Kidney (tissue), 14 donors: ENCODE measurements around the gene GRM7. TPM values are rescaled to one million over a fixed set of nuclear protein-coding genes. Genes with fewer than 3 reads are reported as not detected.

Source experiments
- DNase-seq, 5 donors: peaks; one replicate each; pipeline ENCODE4 v3.0.0-alpha.2; 2013 to 2020
- FAIRE-seq: peaks from 2 replicates; lab custom pipeline; 2012; peaks lifted over from hg19 to GRCh38; lab: Jason Lieb, UNC
- H3K27ac ChIP-seq, 2 donors: one replicate each; pipeline ENCODE4 v1.7.0; 2013; ENCODE audit warnings: low read depth in 2 of 2, low read length in 2 of 2, inconsistent platforms in 1 of 2
- H3K27me3 ChIP-seq: one replicate; pipeline ENCODE4 v1.7.1; 2013; ENCODE audit warnings: low read length, inconsistent platforms; ENCODE audit not compliant: control insufficient read depth, insufficient read depth
- H3K36me3 ChIP-seq, 3 donors: one replicate each; pipeline versions ENCODE4 v1.7.0 to v1.7.1; 2013; ENCODE audit warnings: low read length in 3 of 3, control low read depth in 1 of 3, inconsistent platforms in 1 of 3; ENCODE audit not compliant: insufficient read depth in 3 of 3, control insufficient read depth in 2 of 3
- H3K4me1 ChIP-seq, 3 donors: one replicate each; pipeline versions ENCODE4 v1.7.0 to v1.7.1; 2013; ENCODE audit warnings: low read length in 3 of 3, inconsistent platforms in 1 of 3, low read depth in 1 of 3; ENCODE audit not compliant: control insufficient read depth in 2 of 3, insufficient read depth in 2 of 3
- H3K4me3 ChIP-seq, 3 donors: one replicate each; pipeline versions ENCODE4 v1.7.0 to v1.8.1; 2013; ENCODE audit warnings: low read length in 3 of 3, control low read depth in 1 of 3, inconsistent platforms in 1 of 3
- H3K9ac ChIP-seq, 3 donors: one replicate each; pipeline versions ENCODE4 v1.7.0 to v1.7.1; 2013; ENCODE audit warnings: low read length in 3 of 3, control low read depth in 1 of 3, inconsistent platforms in 1 of 3
- H3K9me3 ChIP-seq, 3 donors: one replicate each; pipeline versions ENCODE4 v1.7.0 to v1.7.1; 2013; ENCODE audit warnings: low read length in 3 of 3, control low read depth in 1 of 3, inconsistent platforms in 1 of 3; ENCODE audit not compliant: control insufficient read depth in 2 of 3, insufficient read depth in 1 of 3
- intact Hi-C: fragments of 100-400 bp; cut with DNase I; formaldehyde crosslinking; loops from one replicate; pipeline ENCODE4 v1.11.1; 2022
- polyA plus RNA-seq: library from polyadenylated mRNA; stranded (reverse); fragments of 350-450 nt; fragmentation: Illumina TruSeq; extraction: RNeasy Lipid Tissue Mini Kit (QIAGEN cat#74804); gene quantifications from one replicate; pipeline ENCODE4 v1.2.3, GENCODE V29; 2014; ENCODE audit warnings: low read depth, low replicate concordance; ENCODE audit not compliant: insufficient read depth
- total RNA-seq: library from RNA; stranded (reverse); fragmentation: NEBNext Ultra II Directional; extraction: Animal tissue kit (Norgen Biotek cat#: 25700); gene quantifications from one replicate; pipeline ENCODE4 v1.2.1, GENCODE V29; 2021
- TF ChIP-seq, protein P1 (sequence below): IDR thresholded peaks from 3 replicates; pipeline ENCODE4 v1.5.1; 2012; ENCODE audit warnings: mild to moderate bottlenecking, moderate library complexity, borderline replicate concordance; ENCODE audit not compliant: insufficient read depth; ENCODE audit errors: extremely low read depth
- donor health status: control.
- donor health status: control.
- donor health status: control.
- donor health status: control.
- donor health status: control.
- donor health status: DM: yes; HTN: yes; CAD: no.
- donor health status: Normal renal cell carcinoma (clear cell type).

The GRM7 gene
- total and polyA plus RNA-seq, 2 donors from 2014 or later = 0.16 TPM; not detected in 1

DNA sequence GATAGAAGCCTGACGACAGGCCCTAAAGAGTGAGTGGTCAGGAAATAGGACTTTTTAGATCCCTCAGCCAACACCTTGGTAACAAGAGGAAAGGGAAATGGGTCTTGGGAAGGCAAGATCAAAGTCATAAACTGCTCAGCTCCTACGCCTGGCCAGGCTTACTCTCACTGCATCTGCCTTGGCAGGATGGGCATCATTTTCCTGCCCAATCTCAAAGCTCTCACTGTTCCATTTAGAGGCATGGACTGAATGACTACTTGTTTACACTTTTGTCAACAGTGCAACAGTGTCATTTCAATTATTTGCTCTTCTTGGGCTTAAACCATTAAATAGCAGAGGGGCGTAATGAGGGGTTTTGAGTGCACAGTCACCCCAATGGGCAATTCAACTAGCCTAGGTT is 808.7 kb downstream of the GRM7 start:
- DNase-seq (no peak), FAIRE-seq (no peak)
- intact Hi-C loops = no loop called here

GRCh38 chr3:7678521-7678920 is 817.6 kb downstream of the GRM7 start:
- no peaks in the 10 kb centered on the region for H3K9me3 ChIP-seq
- intact Hi-C loops = no loop called here
- H3K36me3 ChIP-seq = no peaks in the 10 kb centered on the region
- FAIRE-seq (no peak), DNase-seq (no peak)
- no peak overlapping the region for H3K27ac ChIP-seq
- H3K4me1 ChIP-seq = no peaks in the 10 kb centered on the region
- H3K27me3 ChIP-seq = no peaks in the 10 kb centered on the region
- no peak overlapping the region for H3K4me3 ChIP-seq
- TF ChIP-seq, protein P1, sequence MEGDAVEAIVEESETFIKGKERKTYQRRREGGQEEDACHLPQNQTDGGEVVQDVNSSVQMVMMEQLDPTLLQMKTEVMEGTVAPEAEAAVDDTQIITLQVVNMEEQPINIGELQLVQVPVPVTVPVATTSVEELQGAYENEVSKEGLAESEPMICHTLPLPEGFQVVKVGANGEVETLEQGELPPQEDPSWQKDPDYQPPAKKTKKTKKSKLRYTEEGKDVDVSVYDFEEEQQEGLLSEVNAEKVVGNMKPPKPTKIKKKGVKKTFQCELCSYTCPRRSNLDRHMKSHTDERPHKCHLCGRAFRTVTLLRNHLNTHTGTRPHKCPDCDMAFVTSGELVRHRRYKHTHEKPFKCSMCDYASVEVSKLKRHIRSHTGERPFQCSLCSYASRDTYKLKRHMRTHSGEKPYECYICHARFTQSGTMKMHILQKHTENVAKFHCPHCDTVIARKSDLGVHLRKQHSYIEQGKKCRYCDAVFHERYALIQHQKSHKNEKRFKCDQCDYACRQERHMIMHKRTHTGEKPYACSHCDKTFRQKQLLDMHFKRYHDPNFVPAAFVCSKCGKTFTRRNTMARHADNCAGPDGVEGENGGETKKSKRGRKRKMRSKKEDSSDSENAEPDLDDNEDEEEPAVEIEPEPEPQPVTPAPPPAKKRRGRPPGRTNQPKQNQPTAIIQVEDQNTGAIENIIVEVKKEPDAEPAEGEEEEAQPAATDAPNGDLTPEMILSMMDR = no peak
- no peak overlapping the region for H3K9ac ChIP-seq

More for the DNA sequence above, 808.7 kb downstream of the GRM7 start:
- no peak overlapping the region for H3K9ac ChIP-seq
- H3K4me3 ChIP-seq = no peak overlapping the region
- TF ChIP-seq, protein P1 = no peak
- H3K9me3 ChIP-seq = no peaks in the 10 kb centered on the region
- H3K4me1 ChIP-seq = no peaks in the 10 kb centered on the region
- H3K27ac ChIP-seq = no peak overlapping the region
- H3K27me3 ChIP-seq = no peaks in the 10 kb centered on the region
- H3K36me3 ChIP-seq = no peaks in the 10 kb centered on the region

- FAIRE-seq = no peak
- intact Hi-C loops = no loop called here
- no peak overlapping the region for H3K4me3 ChIP-seq
Measured at GRCh38 chr3:7682822-7683229, 821.9 kb downstream of the GRM7 start.

More at GRCh38 chr3:7682822-7683229, 821.9 kb downstream of the GRM7 start:
- peak in 2 of 5 donors; percentile 29 to 75 for DNase-seq
- no peaks in the 10 kb centered on the region for H3K36me3 ChIP-seq
- H3K27me3 ChIP-seq = no peaks in the 10 kb centered on the region
- H3K27ac ChIP-seq = no peak overlapping the region
- no peaks in the 10 kb centered on the region for H3K4me1 ChIP-seq
- TF ChIP-seq, protein P1 = no peak
- H3K9ac ChIP-seq = no peak overlapping the region
- H3K9me3 ChIP-seq = no peaks in the 10 kb centered on the region
